HG02885 (cell line): ENCODE data around the gene MIB2.

Experiments used
- ATAC-seq: cut with Tn5 transposase; IDR thresholded peaks from one replicate; pipeline ENCODE4 v1.9.1; 2021; ENCODE audit warnings: mild to moderate bottlenecking; ENCODE audit not compliant: unreplicated experiment, poor library complexity

Gene MIB2

GRCh38 chr1:1597275-1597930 is 17.9 kb upstream of the MIB2 start:
- ATAC-seq, result no peak

GRCh38 chr1:1598051-1598719 is 17.1 kb upstream of the MIB2 start:
- ATAC-seq, result no peak

GRCh38 chr1:1598720-1599029 is 16.6 kb upstream of the MIB2 start:
- no peak for ATAC-seq

DNA sequence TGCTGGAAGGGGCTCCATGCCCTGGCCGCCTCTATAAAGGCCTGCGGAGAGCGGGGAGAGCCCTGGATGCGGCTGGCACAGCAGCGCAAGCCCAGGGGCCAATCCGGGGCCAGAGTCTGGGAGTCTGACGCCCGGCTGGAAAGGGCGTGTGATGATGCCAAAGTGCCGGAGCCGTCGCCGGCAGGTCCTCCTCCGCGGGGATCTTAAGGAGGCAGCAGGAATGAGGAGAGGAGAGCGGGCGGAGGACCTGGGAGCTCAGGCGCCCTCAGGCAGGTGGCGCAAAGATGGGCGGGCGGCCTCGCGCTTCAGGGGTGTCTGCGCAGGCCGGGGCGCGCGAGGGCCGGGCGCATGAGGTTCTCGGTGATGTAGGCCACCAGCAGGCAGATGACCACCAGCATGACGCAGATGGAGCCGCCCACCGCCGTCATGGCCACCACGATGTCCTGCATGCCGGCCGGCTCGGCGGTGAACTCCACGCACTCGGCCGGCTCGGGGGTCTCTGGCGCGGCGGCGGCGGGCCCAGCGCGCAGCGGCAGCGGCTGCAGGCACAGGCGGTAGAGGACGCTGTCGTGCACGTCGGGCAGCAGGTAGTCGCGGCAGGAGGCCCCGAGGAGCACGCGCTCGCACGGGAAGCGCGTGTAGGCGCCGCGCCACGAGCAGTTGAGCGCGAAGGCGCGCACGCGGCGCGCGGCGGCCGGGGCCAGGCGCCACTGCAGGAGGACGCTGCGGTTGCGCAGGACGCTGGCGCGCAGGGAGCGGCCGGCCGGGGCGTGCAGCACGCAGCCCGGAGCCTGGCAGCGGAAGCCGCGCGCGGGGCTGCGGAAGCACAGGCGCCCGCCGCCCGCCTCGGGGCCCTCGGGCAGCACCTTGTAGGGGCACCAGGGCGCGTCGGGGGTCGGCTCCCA is 16.0 kb upstream of the MIB2 start:
- no peak for ATAC-seq

DNA sequence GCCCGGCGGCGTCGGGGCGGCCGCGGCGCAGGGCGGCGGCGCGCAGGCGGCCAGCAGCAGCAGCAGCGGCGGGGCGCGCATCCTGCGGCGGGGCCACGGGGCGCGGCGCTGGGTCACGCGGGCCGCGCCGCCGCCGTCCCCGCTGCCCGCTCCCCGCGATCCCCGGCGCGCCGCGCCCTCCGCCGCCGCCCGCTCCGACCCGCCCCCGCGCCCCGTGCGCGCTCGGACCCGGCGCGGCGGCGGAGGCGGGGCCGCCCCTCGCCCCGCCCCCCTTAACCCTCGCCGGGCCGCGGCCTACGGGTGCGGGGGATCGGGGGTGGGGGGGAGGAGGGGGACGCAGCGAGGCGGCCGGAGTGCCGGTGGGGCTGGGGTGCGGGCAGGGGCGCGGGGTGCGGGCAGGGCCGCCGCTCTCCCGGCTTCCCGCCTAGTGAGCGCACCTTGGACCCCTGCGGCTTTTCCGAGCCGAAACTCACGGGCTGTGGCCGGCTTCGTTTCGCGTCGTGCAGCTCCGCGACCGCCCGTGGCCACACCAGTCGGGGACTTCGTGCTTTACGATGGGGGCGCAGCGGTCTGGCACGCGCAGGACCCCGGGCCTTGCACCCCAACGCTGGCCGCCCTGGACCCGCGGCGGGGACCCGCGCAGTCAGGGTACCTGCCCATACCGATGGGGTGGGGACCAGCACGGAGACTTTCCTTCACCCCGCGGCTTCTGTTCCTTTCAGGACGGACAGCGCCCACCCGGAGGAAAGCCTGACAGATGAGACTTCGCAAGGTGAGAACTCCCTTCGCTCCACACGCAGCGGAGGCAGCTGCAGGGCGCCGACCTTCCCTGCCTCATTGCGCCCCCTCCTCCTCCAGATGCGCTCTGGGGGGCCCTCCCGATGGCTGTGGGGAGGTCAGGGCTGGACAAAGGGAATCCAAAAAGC is 15.1 kb upstream of the MIB2 start, which contains the start of gene FNDC10:
TSS of gene FNDC10 (minus strand) at position 201 of the 926 bp plus-strand sequence. CDS start at position 81, 120 bp downstream.
- no peak for ATAC-seq

GRCh38 chr1:1600861-1601563 is 14.3 kb upstream of the MIB2 start:
- ATAC-seq, result no peak

GRCh38 chr1:1601564-1602303 is 13.6 kb upstream of the MIB2 start:
- no peak for ATAC-seq

- no peak for ATAC-seq
Observed at GRCh38 chr1:1602304-1602967, 12.9 kb upstream of the MIB2 start.

GRCh38 chr1:1602968-1603506 is 12.3 kb upstream of the MIB2 start:
- no peak for ATAC-seq

DNA sequence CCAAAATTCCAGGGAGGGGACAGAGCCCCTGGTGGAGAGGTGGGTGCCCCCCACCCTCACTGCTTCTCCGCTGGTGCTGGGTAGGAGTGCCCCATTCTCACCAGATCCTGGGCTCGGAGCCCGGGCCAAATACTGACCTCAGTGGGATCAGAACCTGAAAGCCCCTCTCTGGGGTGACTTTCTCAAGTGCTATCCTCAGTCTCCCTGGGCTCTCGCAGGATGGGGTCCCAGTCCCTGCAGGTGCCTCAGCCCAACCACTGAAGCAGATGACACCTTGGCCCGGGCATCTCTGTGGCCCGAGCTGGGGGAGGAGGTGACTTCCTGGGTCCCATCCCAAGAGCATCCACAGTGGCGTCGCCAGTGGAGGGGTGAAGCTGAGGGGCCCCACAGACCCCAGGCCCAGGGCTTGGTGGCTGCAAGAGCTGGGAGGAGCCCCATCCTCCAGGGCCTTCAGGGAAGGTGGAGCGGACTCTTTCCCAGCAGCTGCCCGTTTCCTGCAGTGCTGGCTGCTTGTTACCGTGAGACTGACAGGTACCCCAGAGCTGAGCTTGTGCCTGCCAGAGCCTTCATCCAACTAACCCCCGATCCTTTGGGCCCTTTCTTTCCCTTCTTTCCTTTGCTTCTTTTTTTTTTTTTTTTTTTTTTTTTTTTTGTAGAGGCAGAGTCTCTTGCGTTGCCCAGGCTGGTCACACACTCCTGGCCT is 11.5 kb upstream of the MIB2 start:
- ATAC-seq, result no peak

- no peak for ATAC-seq
Observed at GRCh38 chr1:1604374-1605033, 10.8 kb upstream of the MIB2 start.

DNA sequence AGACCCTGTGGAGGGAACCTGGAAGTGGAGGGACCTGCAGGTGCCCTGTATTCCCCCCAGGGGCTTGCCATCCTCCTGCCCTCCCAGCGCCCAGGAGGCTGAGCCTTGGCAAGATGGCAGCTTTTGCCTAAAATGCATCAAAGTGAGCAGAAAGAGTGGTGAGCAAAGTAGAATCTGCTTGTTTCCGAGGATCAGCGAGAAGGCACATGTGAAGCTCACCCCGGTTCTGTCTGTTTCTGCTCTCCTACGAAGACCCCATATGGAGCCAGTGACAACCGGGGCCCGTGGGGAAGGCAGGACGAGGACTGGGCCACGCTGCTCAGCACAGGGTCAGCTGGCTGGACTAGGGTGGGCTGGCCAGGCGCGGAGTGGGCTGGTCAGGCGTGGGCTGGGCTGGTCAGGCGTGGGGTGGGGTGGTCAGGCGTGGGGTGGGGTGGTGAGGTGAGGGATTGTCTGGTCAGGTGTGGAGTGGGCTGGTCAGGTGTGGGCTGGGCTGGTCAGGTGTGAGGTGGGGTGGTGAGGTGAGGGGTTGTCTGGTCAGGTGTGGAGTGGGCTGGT is 10.2 kb upstream of the MIB2 start:
- ATAC-seq, result no peak

GRCh38 chr1:1605724-1606123 is 9.6 kb upstream of the MIB2 start:
- ATAC-seq, result no peak

GRCh38 chr1:1606232-1606631 is 9.1 kb upstream of the MIB2 start:
- ATAC-seq, result no peak

DNA sequence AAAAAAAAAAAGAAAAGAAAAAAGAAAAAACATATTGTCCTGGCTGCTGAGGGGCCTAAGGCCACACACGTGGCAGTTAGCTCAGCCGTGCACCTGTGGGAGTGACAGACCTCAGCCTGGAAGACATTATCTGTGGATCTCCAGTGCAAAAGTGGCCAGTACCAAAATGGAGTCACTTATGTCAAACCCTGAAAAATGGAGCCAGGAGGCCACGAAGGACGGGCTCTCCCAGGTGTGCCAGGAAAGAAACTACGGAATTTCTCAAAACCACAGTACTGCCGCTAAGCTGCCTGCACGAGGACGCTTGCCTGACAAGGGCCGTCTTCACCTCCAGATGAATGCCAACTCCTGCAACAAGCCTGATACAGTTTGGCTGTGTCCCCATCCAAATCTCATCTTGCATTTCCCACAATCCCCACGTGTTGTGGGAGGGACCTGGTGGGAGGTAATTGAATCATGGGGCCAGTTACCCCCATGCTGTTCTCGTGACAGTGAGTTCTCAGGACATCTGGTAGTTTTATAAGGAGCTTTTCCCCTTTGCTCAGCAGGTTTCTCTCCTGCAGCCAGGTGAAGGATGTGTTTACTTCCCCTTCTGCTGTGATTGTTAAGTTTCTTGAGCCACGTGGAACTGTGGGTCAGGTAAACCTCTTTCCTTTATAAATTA is 5.3 kb upstream of the MIB2 start:
- ATAC-seq, result no peak

- no peak for ATAC-seq
Observed at GRCh38 chr1:1610796-1611195, 4.5 kb upstream of the MIB2 start.
